GM23248 (cell line): ENCODE measurements around the gene MAVS. TPM values are rescaled to one million over a fixed set of nuclear protein-coding genes. Genes with fewer than 3 reads are reported as not detected.

Source experiments
- DNase-seq: peaks from one replicate; pipeline ENCODE4 v3.0.0-alpha.2; 2015
- H2AFZ ChIP-seq: fragments of 200-600 bp; sonication (generic); 2 replicates; pipeline ENCODE4 v1.6.1; 2016; ENCODE audit warnings: antibody characterized with exemption
- H3F3A ChIP-seq: fragments of 200-600 bp; sonication (generic); 2 replicates; pipeline ENCODE4 v1.6.1; 2016; ENCODE audit warnings: mild to moderate bottlenecking, antibody characterized with exemption, mixed run types; ENCODE audit not compliant: insufficient read depth
- H3K27ac ChIP-seq: fragments of 200-600 bp; sonication (generic); 2 replicates; pipeline ENCODE4 v1.5.1; 2016; ENCODE audit warnings: mild to moderate bottlenecking
- H3K27me3 ChIP-seq: fragments of 200-600 bp; sonication (generic); replicated peaks from 2 replicates; pipeline ENCODE4 v1.6.1; 2016; ENCODE audit warnings: mild to moderate bottlenecking; ENCODE audit not compliant: insufficient read depth
- H3K36me3 ChIP-seq: fragments of 200-600 bp; sonication (generic); 2 replicates; pipeline ENCODE4 v1.6.1; 2016; ENCODE audit warnings: low read depth, mild to moderate bottlenecking
- H3K4me1 ChIP-seq: fragments of 200-600 bp; sonication (generic); 2 replicates; pipeline ENCODE4 v1.6.1; 2016; ENCODE audit warnings: mild to moderate bottlenecking; ENCODE audit not compliant: insufficient read depth
- H3K4me2 ChIP-seq: fragments of 200-600 bp; sonication (generic); one replicate; pipeline ENCODE4 v1.6.1; 2016; ENCODE audit warnings: mild to moderate bottlenecking; ENCODE audit not compliant: unreplicated experiment
- H3K4me3 ChIP-seq: fragments of 200-600 bp; sonication (generic); 2 replicates; pipeline ENCODE4 v1.5.1; 2016; ENCODE audit warnings: mild to moderate bottlenecking
- H3K79me2 ChIP-seq: fragments of 200-600 bp; sonication (generic); 2 replicates; pipeline ENCODE4 v1.6.1; 2016; ENCODE audit warnings: mild to moderate bottlenecking; ENCODE audit not compliant: insufficient read depth
- H3K9ac ChIP-seq: fragments of 200-600 bp; sonication (generic); 2 replicates; pipeline ENCODE4 v1.6.1; 2016; ENCODE audit warnings: mild to moderate bottlenecking
- H3K9me2 ChIP-seq: fragments of 200-600 bp; sonication (generic); 2 replicates; pipeline ENCODE4 v1.6.1; 2016; ENCODE audit warnings: mixed run types, mild to moderate bottlenecking, moderate library complexity; ENCODE audit not compliant: insufficient read depth
- H3K9me3 ChIP-seq: fragments of 200-600 bp; sonication (generic); one replicate; pipeline ENCODE4 v1.6.1; 2017; ENCODE audit warnings: low read depth
- H4K20me1 ChIP-seq: fragments of 200-600 bp; sonication (generic); 2 replicates; pipeline ENCODE4 v1.6.0; 2016; ENCODE audit not compliant: insufficient read depth
- EZH2 ChIP-seq: fragments of 200-600 bp; sonication (generic); IDR thresholded peaks from 2 replicates; pipeline ENCODE4 v1.6.1; 2018; ENCODE audit warnings: antibody characterized with exemption, mild to moderate bottlenecking; ENCODE audit not compliant: insufficient read depth, poor library complexity, severe bottlenecking
- EZH2phosphoT487 ChIP-seq: fragments of 200-600 bp; sonication (generic); IDR thresholded peaks from 2 replicates; pipeline ENCODE4 v1.6.1; 2018; ENCODE audit warnings: antibody characterized with exemption, moderate library complexity, mild to moderate bottlenecking, low read depth; ENCODE audit not compliant: insufficient read depth
- WGBS, 2 experiments: methylation state at CpG; one replicate each; pipeline ENCODE4 v1.1.6; 2015 to 2017; ENCODE audit warnings: low lambda C conversion rate in 2 of 2, low coverage in 1 of 2; ENCODE audit errors: missing lambda C conversion rate in 2 of 2; 5-methylcytosine and 5-hydroxymethylcytosine counted together
- in situ Hi-C: fragments of 300-500 bp; cut with MboI; formaldehyde crosslinking; loops from 2 replicates; pipeline ENCODE4 v1.15.0; 2020
- polyA plus RNA-seq: library from polyadenylated mRNA; unstranded; fragments of >200 nt; fragmentation: Nextera tagmentation; extraction: Ambion mirVana; gene quantifications from 2 replicates; pipeline ENCODE4 v1.2.1, GENCODE V29; 2016
- total RNA-seq: library from RNA; depleted of rRNA; stranded (reverse); fragments of >200 nt; shearing (Covaris generic); gene quantifications from 2 replicates; pipeline ENCODE4 v1.2.3, GENCODE V29; 2014

MAVS gene
- total and polyA plus RNA-seq, 2 experiments from 2014 or later, result 12.0 to 22.0 TPM

DNA sequence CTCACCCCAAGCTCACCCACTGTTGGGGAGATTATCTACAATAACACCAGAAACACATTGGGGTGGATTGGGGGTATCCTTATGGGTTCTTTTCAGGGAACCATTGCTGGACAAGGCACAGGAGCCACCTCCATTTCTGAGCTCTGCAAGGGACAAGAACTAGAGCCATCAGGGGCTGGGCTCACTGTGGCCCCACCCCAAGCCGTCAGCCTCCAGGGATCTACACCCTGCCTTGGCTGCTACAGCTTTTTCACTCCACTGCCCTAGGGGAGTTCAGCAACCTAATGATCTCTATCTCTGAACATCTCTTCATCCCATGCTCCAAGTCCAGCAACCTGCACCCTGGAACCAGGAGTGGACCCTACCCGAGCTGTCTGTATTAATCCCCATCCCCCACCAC is 21.2 kb downstream of the MAVS start:
- Histone ChIP-seq H3K4me3 (no peak overlapping the region), H3F3A (0 out of 2 replicates have a peak, but pooled peaks cover under 1% of the 10 kb centered on the region), H3K36me3 (peaks cover 11% of the 10 kb centered on the region; the same call in 1 of the 2 replicates), H3K27me3 (no peaks in the 10 kb centered on the region), H3K27ac (no peak overlapping the region), H3K4me1 (no peaks in the 10 kb centered on the region), H3K4me2 (no peak overlapping the region), H3K9me3 (no peaks in the 10 kb centered on the region), H3K9ac (no peak overlapping the region), H3K9me2 (no peaks in the 10 kb centered on the region), H3K79me2 (peaks cover 10% of the 10 kb centered on the region), H4K20me1 (no peaks in the 10 kb centered on the region), H2AFZ (no peak overlapping the region)
- in situ Hi-C loops, result no loop called here
- TF ChIP-seq EZH2 (no peak), EZH2phosphoT487 (no peak)
- WGBS, 2 experiments, result 40 to 50% methylated on average over 2 of the region's 2 CpGs
- no peak for DNase-seq

- Histone ChIP-seq H3K27ac (no peak overlapping the region), H3K79me2 (peaks cover 14% of the 10 kb centered on the region), H3K27me3 (no peaks in the 10 kb centered on the region), H3K4me3 (no peak overlapping the region), H3F3A (peaks cover 9% of the 10 kb centered on the region; the same call in 1 of the 2 replicates), H3K9me2 (no peaks in the 10 kb centered on the region), H4K20me1 (no peaks in the 10 kb centered on the region), H3K4me2 (no peak overlapping the region), H2AFZ (no peak overlapping the region), H3K4me1 (no peaks in the 10 kb centered on the region), H3K9ac (no peak overlapping the region), H3K9me3 (no peaks in the 10 kb centered on the region), H3K36me3 (peaks cover 6% of the 10 kb centered on the region; the same call in 1 of the 2 replicates)
- DNase-seq, result no peak
- no peak for TF ChIP-seq EZH2
- TF ChIP-seq EZH2phosphoT487, result no peak
- in situ Hi-C loops, result no loop called here
- 93 to 94% methylated on average over 10 of the region's 10 CpGs for WGBS, 2 experiments
Observed at GRCh38 chr20:3869839-3870634, 23.4 kb downstream of the MAVS start.

DNA sequence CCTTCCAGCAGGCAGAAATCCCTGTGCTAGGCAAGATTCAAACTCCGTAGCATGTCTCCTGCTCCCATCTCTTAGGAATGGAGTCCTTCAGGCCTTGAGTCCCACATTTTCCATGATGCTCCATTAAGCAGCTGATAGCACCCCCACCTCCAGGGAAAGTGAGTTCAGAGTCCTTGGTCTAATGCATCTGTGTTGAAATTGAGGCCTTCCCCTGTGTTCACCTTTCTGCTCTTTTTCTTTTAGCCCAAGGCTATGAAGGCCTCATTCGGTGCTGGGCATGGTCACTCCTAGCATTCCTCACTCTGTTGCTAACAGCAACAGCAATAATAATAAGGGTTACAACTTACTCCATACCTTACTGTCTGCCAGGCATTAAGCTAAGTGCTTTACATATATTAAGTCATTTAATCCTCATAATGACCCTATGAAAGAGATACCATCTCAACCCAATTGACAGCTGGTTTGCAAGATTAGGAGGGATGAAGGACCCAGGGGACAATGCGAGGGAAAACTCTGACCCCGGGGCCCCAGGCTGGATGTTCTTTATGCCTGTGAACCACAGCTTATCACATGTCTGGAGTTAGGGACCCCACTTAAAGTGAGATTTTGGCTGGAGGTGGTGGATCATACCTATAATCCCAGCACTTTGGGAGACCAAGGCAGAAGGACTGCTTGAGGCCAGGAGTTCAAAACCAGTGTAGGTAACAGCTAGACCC is 25.1 kb downstream of the MAVS start:
- Histone ChIP-seq H3K4me3 (no peak overlapping the region), H3K36me3 (peaks cover 6% of the 10 kb centered on the region; the same call in 1 of the 2 replicates), H3K4me1 (no peaks in the 10 kb centered on the region), H2AFZ (no peak overlapping the region), H3K27me3 (no peaks in the 10 kb centered on the region), H3K9me3 (no peaks in the 10 kb centered on the region), H3K79me2 (peaks cover 14% of the 10 kb centered on the region), H3K27ac (no peak overlapping the region), H3F3A (peaks cover 9% of the 10 kb centered on the region; the same call in 1 of the 2 replicates), H4K20me1 (no peaks in the 10 kb centered on the region), H3K9ac (no peak overlapping the region), H3K4me2 (no peak overlapping the region), H3K9me2 (no peaks in the 10 kb centered on the region)
- WGBS, 2 experiments, result 86 to 91% methylated on average over 4 of the region's 4 CpGs
- peak; percentile 47 for DNase-seq
- TF ChIP-seq EZH2phosphoT487 (no peak), EZH2 (no peak)
- in situ Hi-C loops, result no loop called here

DNA sequence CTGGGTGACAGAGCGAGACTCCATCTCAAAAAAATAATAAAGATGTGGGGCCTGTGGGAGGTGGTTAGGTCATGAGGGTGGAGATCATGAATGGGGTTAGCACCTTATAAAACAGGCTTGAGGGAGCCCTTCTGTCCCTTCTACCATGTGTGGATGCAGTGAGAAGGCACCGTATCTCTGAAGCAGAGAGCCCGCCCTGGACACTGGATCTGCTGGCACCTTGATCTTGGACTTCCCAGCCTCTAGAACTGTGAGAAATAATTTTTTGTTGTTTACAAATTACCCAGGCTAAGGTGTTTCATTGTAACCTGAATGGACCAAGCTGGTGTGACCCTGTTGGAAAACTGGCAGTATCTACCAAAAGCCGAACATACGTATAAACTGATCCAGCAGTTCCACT is 26.9 kb downstream of the MAVS start:
- DNase-seq, result no peak
- 97 to 99% methylated on average over 5 of the region's 5 CpGs for WGBS, 2 experiments
- H3K4me1 ChIP-seq, result no peaks in the 10 kb centered on the region
- H3K9ac ChIP-seq, result no peak overlapping the region
- peaks cover 6% of the 10 kb centered on the region; the same call in 1 of the 2 replicates for H3K36me3 ChIP-seq
- no peaks in the 10 kb centered on the region for H3K9me3 ChIP-seq
- no peaks in the 10 kb centered on the region for H3K9me2 ChIP-seq
- in situ Hi-C loops, result no loop called here
- no peak overlapping the region for H3K4me2 ChIP-seq
- no peak overlapping the region for H3K27ac ChIP-seq
- no peaks in the 10 kb centered on the region for H4K20me1 ChIP-seq
- H3K4me3 ChIP-seq, result no peak overlapping the region
- no peak for TF ChIP-seq EZH2phosphoT487
- no peak for TF ChIP-seq EZH2
- no peaks in the 10 kb centered on the region for H3K27me3 ChIP-seq
- peaks cover 15% of the 10 kb centered on the region; the same call in 1 of the 2 replicates for H3F3A ChIP-seq
- no peak overlapping the region for H2AFZ ChIP-seq
- peaks cover 14% of the 10 kb centered on the region for H3K79me2 ChIP-seq
